Testis (tissue), 3 donors: Measurements from ENCODE around the gene JAML. TPM values are rescaled to one million over a fixed set of nuclear protein-coding genes. Genes with fewer than 3 reads are reported as not detected.

Source experiments
- DNase-seq: peaks from one replicate; pipeline ENCODE4 v3.0.0-alpha.2; 2019
- H3K27ac ChIP-seq, 2 donors: fragments of 200-600 bp; sonication (generic); one replicate each; pipeline ENCODE4 v1.5.1; 2019
- H3K27me3 ChIP-seq: fragments of 200-600 bp; sonication (generic); one replicate; pipeline ENCODE4 v1.5.1; 2019
- H3K36me3 ChIP-seq: fragments of 200-600 bp; sonication (generic); one replicate; pipeline ENCODE4 v1.5.1; 2017; ENCODE audit warnings: low read depth; ENCODE audit errors: missing control alignments
- H3K4me1 ChIP-seq: fragments of 200-600 bp; sonication (generic); one replicate; pipeline ENCODE4 v1.5.1; 2019
- H3K4me3 ChIP-seq, 2 donors: fragments of 200-600 bp; sonication (generic); one replicate each; pipeline ENCODE4 v1.5.1; 2017 to 2019
- H3K9me3 ChIP-seq: fragments of 200-600 bp; sonication (generic); one replicate; pipeline ENCODE4 v1.5.1; 2017
- POLR2A ChIP-seq: fragments of 450-650 bp; IDR thresholded peaks from one replicate; pipeline ENCODE4 v1.6.1; 2017; ENCODE audit warnings: antibody characterized with exemption, mild to moderate bottlenecking, moderate library complexity
- WGBS, 2 donors: methylation state at CpG; one replicate each; pipeline ENCODE4 v1.1.5; 2018; 5-methylcytosine and 5-hydroxymethylcytosine counted together
- intact Hi-C: fragments of 100-400 bp; cut with DNase I; formaldehyde crosslinking; loops from one replicate; pipeline ENCODE4 v1.15.1; 2023; ENCODE audit warnings: low total_unique reads
- polyA plus RNA-seq: library from polyadenylated mRNA; stranded (reverse); fragments of 350-450 nt; fragmentation: Illumina TruSeq; extraction: RNeasy Lipid Tissue Mini Kit (QIAGEN cat#74804); gene quantifications from one replicate; pipeline ENCODE4 v1.2.3, GENCODE V29; 2014; ENCODE audit warnings: low read depth, low replicate concordance; ENCODE audit not compliant: insufficient read depth
- total RNA-seq, 2 donors: library from RNA; depleted of rRNA; stranded (reverse); fragments of >200 nt; gene quantifications; one replicate each; pipeline ENCODE4 v1.2.3, GENCODE V29; 2016
- TF ChIP-seq, protein P1 (sequence below), 3 experiments: fragments of 450-650 bp in 2 of 3; fragments of 200-600 bp in 1 of 3; sonication (generic) in 1 of 3; IDR thresholded peaks; one replicate each; pipeline ENCODE4 v1.5.1; 2016 to 2019; ENCODE audit warnings: antibody characterized with exemption in 3 of 3, mild to moderate bottlenecking in 2 of 3, moderate library complexity in 1 of 3

The JAML gene
- total and polyA plus RNA-seq, 3 donors from 2014 or later: 1.9 to 9.7 (median 3.5) TPM

DNA sequence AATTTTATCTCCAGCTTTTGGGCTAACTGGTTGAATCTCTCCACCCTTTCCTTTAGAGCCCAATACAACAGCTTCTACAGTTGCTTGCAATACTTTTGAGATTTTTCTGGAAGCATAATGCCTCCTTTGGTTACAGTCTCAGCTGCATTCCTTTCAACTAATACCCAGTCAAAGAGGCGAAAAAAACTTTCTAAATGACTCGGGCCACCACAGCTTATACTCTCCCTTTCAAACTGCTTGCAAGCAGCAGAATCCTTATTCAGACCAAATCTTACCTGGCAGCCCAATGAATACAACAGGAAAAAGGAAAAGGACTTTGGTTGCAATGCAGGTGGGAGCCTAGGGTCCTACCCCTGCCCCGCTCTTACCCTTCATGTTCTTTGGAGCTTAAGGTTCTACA is 15.8 kb downstream of the JAML start:
- Histone ChIP-seq H3K9me3 (no peaks in the 10 kb centered on the region), H3K27me3 (no peaks in the 10 kb centered on the region), H3K4me3 (no peak overlapping the region), H3K27ac (no peak overlapping the region), H3K4me1 (no peaks in the 10 kb centered on the region), H3K36me3 (no peaks in the 10 kb centered on the region)
- no peak for DNase-seq
- intact Hi-C loops: loop anchor here (10.0 kb wide), 1 partner anchor 136 kb away; the partner anchor contains the start of genes CD3D and CD3G
- WGBS, 2 donors: 83 to 85% methylated on average over 3 of the region's 3 CpGs
- TF ChIP-seq POLR2A: no peak
- TF ChIP-seq, protein P1, sequence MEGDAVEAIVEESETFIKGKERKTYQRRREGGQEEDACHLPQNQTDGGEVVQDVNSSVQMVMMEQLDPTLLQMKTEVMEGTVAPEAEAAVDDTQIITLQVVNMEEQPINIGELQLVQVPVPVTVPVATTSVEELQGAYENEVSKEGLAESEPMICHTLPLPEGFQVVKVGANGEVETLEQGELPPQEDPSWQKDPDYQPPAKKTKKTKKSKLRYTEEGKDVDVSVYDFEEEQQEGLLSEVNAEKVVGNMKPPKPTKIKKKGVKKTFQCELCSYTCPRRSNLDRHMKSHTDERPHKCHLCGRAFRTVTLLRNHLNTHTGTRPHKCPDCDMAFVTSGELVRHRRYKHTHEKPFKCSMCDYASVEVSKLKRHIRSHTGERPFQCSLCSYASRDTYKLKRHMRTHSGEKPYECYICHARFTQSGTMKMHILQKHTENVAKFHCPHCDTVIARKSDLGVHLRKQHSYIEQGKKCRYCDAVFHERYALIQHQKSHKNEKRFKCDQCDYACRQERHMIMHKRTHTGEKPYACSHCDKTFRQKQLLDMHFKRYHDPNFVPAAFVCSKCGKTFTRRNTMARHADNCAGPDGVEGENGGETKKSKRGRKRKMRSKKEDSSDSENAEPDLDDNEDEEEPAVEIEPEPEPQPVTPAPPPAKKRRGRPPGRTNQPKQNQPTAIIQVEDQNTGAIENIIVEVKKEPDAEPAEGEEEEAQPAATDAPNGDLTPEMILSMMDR (IDR thresholded peaks at IDR 0.05): no peak

DNA sequence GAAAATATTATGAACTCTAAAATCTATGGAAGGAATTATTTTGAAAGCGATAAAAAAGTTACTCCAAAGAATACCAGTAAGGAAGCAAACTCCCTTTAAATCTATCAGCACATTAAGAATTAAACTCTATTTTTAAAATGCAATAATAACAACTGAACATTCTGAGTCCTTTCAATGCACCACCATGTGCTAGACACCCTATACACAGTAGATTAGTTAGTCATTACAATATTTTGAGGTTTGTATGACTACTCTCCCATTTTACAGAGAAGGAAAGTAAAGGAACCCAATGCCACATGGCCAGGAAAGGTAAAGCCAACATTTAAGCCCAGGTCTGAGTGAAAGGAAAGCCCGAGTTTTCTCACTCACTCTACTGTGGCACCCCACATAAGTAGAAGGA is 17.7 kb downstream of the JAML start:
- no peak overlapping the region for H3K4me3 ChIP-seq
- H3K4me1 ChIP-seq: no peaks in the 10 kb centered on the region
- intact Hi-C loops: loop anchor here (10.0 kb wide), 1 partner anchor 138 kb away; the partner anchor contains the start of genes CD3D and CD3G
- WGBS, 2 donors: 88 to 94% methylated on average over 2 of the region's 2 CpGs
- no peak overlapping the region for H3K27ac ChIP-seq
- DNase-seq: no peak
- no peaks in the 10 kb centered on the region for H3K9me3 ChIP-seq
- no peaks in the 10 kb centered on the region for H3K36me3 ChIP-seq
- H3K27me3 ChIP-seq: no peaks in the 10 kb centered on the region
- no peak for TF ChIP-seq POLR2A
- TF ChIP-seq, protein P1 (IDR thresholded peaks at IDR 0.05): no peak

DNA sequence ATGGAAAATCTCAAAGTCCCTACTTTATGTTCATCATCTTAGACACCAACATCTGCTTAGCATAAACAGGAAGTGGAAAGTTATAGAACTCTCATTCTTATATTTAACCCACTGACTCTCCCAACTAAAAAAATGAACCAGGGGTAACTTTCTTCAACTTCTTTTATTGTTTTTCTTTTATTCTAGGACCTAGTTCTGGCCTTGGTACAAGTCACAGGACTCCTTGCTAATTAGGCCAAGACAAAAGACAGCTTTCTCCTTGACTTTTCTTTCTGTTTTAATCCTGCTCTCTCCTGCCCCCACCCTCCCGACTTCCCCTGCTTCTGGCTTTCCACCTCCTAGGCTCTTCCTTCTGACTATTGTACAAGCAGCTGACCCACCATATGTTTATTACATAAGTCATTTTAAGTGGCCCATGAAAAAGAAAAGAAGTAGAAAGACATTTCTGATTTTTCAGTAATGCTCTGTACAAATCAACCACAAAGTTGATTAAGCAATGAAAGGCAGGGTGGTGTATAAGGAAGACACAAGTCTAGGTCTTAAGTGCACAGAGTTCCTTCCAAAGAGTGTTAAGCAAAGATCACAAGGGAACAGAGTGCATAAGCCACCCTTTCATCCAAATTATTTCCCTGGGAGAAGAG is 18.3 kb downstream of the JAML start:
- no peaks in the 10 kb centered on the region for H3K27me3 ChIP-seq
- H3K4me1 ChIP-seq: no peaks in the 10 kb centered on the region

DNA sequence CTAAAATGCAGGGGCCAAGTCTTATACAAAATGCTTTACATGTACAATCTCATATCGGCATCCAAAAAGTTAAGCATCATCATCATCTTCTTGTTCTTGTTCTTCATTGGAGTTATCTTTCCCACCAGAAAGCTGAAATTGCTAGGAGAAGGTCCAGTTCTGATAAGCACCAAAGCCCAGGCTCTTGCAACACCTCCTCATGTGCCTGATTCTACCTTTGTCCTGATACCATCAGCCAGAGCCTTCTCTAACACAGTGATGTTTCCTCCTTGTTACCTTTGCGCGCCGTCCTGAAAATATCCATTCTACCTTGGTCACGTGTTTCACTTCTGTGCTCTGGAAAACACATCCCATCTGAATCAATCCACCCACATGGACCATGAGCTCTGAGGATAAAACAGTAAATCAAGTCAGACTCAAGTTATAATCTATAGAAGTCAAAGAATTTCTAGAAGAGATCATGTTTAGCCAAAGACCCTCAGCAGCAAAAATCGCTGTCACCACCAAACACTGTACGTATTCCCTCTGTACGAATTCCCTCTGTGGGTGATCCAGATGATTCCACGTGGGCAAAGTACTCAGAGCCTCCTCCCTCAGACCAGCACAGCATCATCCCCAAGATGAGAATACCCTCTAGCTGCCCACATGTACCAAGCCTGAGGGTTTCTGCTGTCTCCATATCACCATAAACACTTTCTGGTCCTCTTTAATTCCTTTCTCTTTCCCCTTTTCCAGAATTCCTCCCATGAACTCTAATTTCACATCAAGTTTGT is 19.0 kb downstream of the JAML start:
- intact Hi-C loops: loop anchor here (10.0 kb wide), 1 partner anchor 139 kb away; the partner anchor contains the start of genes CD3D and CD3G
- Histone ChIP-seq H3K27me3 (no peaks in the 10 kb centered on the region), H3K4me1 (no peaks in the 10 kb centered on the region), H3K27ac (no peak overlapping the region), H3K36me3 (no peaks in the 10 kb centered on the region), H3K4me3 (no peak overlapping the region), H3K9me3 (no peaks in the 10 kb centered on the region)
- TF ChIP-seq, protein P1 (IDR thresholded peaks at IDR 0.05): no peak
- no peak for TF ChIP-seq POLR2A
- no peak for DNase-seq
- WGBS, 2 donors: 92 to 93% methylated on average over 9 of the region's 9 CpGs

More for the DNA sequence above, 18.3 kb downstream of the JAML start:
- Histone ChIP-seq H3K9me3 (no peaks in the 10 kb centered on the region), H3K27ac (no peak overlapping the region), H3K36me3 (no peaks in the 10 kb centered on the region), H3K4me3 (no peak overlapping the region)
- 35 to 41% methylated on average over 1 of the region's 1 CpG for WGBS, 2 donors
- DNase-seq: no peak
- TF ChIP-seq POLR2A: no peak
- TF ChIP-seq, protein P1 (IDR thresholded peaks at IDR 0.05): no peak
- intact Hi-C loops: loop anchor here (10.0 kb wide), 1 partner anchor 138 kb away; the partner anchor contains the start of genes CD3D and CD3G
